ENCODE data around the gene RNPS1.
"Not testable (repeated sequence)": the region's sequence is repeated elsewhere in the genome, so short reads cannot be mapped to it uniquely, and the experiment has no call there.

The RNPS1 gene

GRCh38 chr16:2282262-2282661 lies 14.3 kb upstream of the RNPS1 start:
- DNase-seq, result no peak

GRCh38 chr16:2280981-2281542 lies 13.1 kb upstream of the RNPS1 start:
- no peak for DNase-seq

- DNase-seq, result no peak
These were observed 12.5 kb upstream of the RNPS1 start for GRCh38 chr16:2280461-2280860.

GRCh38 chr16:2278956-2279800 lies 11.3 kb upstream of the RNPS1 start:
- DNase-seq, result no peak

GRCh38 chr16:2278272-2278608 lies 10.3 kb upstream of the RNPS1 start:
- DNase-seq, result no peak

GRCh38 chr16:2277466-2278271 lies 9.7 kb upstream of the RNPS1 start:
- DNase-seq, result no peak

GRCh38 chr16:2276368-2277195 lies 8.7 kb upstream of the RNPS1 start:
- DNase-seq, result no peak

- DNase-seq, result no peak
These were observed 7.8 kb upstream of the RNPS1 start for GRCh38 chr16:2275476-2276367.

GRCh38 chr16:2273931-2274330 lies 6.0 kb upstream of the RNPS1 start:
- no peak for DNase-seq

- no peak for DNase-seq
These were observed 5.6 kb upstream of the RNPS1 start for GRCh38 chr16:2273484-2273883.

- no peak for DNase-seq
These were observed 4.0 kb upstream of the RNPS1 start for GRCh38 chr16:2271848-2272461.

GRCh38 chr16:2270588-2271470 lies 2.9 kb upstream of the RNPS1 start:
- DNase-seq, result no peak

GRCh38 chr16:2270070-2270462 lies 2.1 kb upstream of the RNPS1 start:
- DNase-seq, result no peak

- DNase-seq, result not testable (repeated sequence)
These were observed 417 bp downstream of the RNPS1 start for GRCh38 chr16:2267505-2267912.

GRCh38 chr16:2266887-2267286 lies 1.0 kb downstream of the RNPS1 start:
- DNase-seq, result not testable (repeated sequence)

GRCh38 chr16:2263026-2263425 lies 4.9 kb downstream of the RNPS1 start:
- DNase-seq, result not testable (repeated sequence)

- no peak for DNase-seq
These were observed 7.7 kb downstream of the RNPS1 start for GRCh38 chr16:2260250-2260649.

- not testable (repeated sequence) for DNase-seq
These were observed 9.4 kb downstream of the RNPS1 start for GRCh38 chr16:2258530-2258929.

GRCh38 chr16:2257726-2258125 lies 10.2 kb downstream of the RNPS1 start:
- no peak for DNase-seq

GRCh38 chr16:2256531-2257140 lies 11.3 kb downstream of the RNPS1 start:
- DNase-seq, result no peak
